DND-41 (cell line): ENCODE results near the gene IGF2BP2.

ENCODE experiments used
- ATAC-seq: fragments of 200-7000 bp; cut with Tn5 transposase; 3 replicates; pipeline ENCODE4 v1.9.1; 2021; ENCODE audit warnings: low read depth; ENCODE audit not compliant: insufficient read depth
- DNase-seq: peaks from one replicate; pipeline ENCODE4 v3.0.0-alpha.2; 2020
- H2AFZ ChIP-seq: 2 replicates; pipeline ENCODE4 v1.6.0; 2012; ENCODE audit warnings: low read depth, low read length
- H3K27ac ChIP-seq: 2 replicates; pipeline ENCODE4 v1.5.1; 2012; ENCODE audit warnings: low read length, inconsistent platforms
- H3K27me3 ChIP-seq: fragments of 200-600 bp; sonication (generic); 2 replicates; pipeline ENCODE4 v1.6.0; 2012; ENCODE audit warnings: low read length, mild to moderate bottlenecking, inconsistent platforms; ENCODE audit not compliant: insufficient read depth, poor library complexity
- H3K36me3 ChIP-seq: 2 replicates; pipeline ENCODE4 v1.5.1; 2012; ENCODE audit warnings: low read length, inconsistent platforms; ENCODE audit not compliant: insufficient read depth
- H3K4me1 ChIP-seq: 2 replicates; pipeline ENCODE4 v1.5.1; 2012; ENCODE audit warnings: mild to moderate bottlenecking, low read length; ENCODE audit not compliant: insufficient read depth
- H3K4me2 ChIP-seq: 2 replicates; pipeline ENCODE4 v1.6.0; 2012; ENCODE audit warnings: mild to moderate bottlenecking, moderate library complexity, low read length, inconsistent platforms; ENCODE audit not compliant: insufficient read depth
- H3K4me3 ChIP-seq, 2 experiments: fragments of 200-600 bp in 1 of 2; shearing (Covaris generic) in 1 of 2; 2 replicates each; pipeline ENCODE4 v1.5.1; 2012 to 2016; ENCODE audit warnings: inconsistent platforms in 2 of 2, low read length in 2 of 2, mild to moderate bottlenecking in 2 of 2, low read depth in 1 of 2, moderate library complexity in 1 of 2
- H3K79me2 ChIP-seq: 2 replicates; pipeline ENCODE4 v1.6.0; 2012; ENCODE audit warnings: low read length, inconsistent platforms; ENCODE audit not compliant: insufficient read depth
- H3K9ac ChIP-seq: 2 replicates; pipeline ENCODE4 v1.6.0; 2012; ENCODE audit warnings: low read depth, mild to moderate bottlenecking, inconsistent platforms, low read length, moderate library complexity
- H3K9me3 ChIP-seq: 2 replicates; pipeline ENCODE4 v1.5.1; 2012; ENCODE audit warnings: low read length, moderate library complexity, mild to moderate bottlenecking, inconsistent platforms; ENCODE audit not compliant: insufficient read depth, severe bottlenecking
- H4K20me1 ChIP-seq: 2 replicates; pipeline ENCODE4 v1.6.0; 2012; ENCODE audit warnings: low read length; ENCODE audit not compliant: insufficient read depth
- CTCF ChIP-seq: IDR thresholded peaks from 2 replicates; pipeline ENCODE4 v1.5.1; 2012; ENCODE audit warnings: borderline replicate concordance, low read length, moderate library complexity, mild to moderate bottlenecking; ENCODE audit not compliant: poor library complexity, severe bottlenecking; ENCODE audit errors: extremely low read depth
- EZH2 ChIP-seq: IDR thresholded peaks from 3 replicates; pipeline ENCODE4 v1.6.1; 2012; ENCODE audit warnings: borderline replicate concordance, low read depth, mild to moderate bottlenecking, moderate library complexity, low read length, inconsistent platforms; ENCODE audit not compliant: severe bottlenecking

IGF2BP2 gene

DNA sequence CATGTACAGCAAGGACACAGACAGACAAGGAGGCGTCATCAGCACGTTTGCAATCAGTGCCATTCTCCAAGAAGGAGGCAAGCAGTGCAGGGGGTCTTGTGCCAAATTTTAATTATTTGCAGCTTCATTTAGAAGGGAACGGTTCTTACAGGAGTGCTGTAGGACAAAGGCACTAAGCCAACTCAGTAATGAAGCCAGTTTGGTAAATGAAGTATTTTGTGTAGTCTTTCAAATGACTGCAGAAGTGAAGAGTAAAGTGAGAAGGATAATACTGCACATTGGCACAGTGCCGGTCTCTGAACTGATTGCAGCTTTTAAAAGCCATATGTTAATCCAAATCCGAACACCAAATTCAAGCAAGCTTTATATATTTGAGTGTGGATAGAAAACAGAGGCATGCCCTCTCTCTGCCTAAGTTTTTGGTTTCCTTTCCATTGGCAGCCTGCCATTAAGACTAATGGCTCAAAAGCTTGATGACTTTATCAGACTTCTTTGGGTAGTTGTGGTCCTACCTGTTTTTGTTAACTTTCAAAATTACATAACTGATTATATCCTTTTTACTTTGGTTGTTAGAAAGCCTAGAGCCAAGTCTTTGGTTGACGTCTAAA is 137.5 kb downstream of the IGF2BP2 start:
- TF ChIP-seq EZH2 (no peak), CTCF (no peak)
- Histone ChIP-seq H3K27me3 (peaks cover 3% of the 10 kb centered on the region), H3K27ac (no peak overlapping the region), H3K9me3 (no peaks in the 10 kb centered on the region), H3K4me2 (no peak overlapping the region), H3K36me3 (no peaks in the 10 kb centered on the region), H2AFZ (no peak overlapping the region), H3K79me2 (no peaks in the 10 kb centered on the region), H3K4me1 (no peaks in the 10 kb centered on the region), H4K20me1 (no peaks in the 10 kb centered on the region), H3K9ac (no peak overlapping the region), H3K4me3 (no peak overlapping the region)
- ATAC-seq: no peak
- DNase-seq: no peak

DNA sequence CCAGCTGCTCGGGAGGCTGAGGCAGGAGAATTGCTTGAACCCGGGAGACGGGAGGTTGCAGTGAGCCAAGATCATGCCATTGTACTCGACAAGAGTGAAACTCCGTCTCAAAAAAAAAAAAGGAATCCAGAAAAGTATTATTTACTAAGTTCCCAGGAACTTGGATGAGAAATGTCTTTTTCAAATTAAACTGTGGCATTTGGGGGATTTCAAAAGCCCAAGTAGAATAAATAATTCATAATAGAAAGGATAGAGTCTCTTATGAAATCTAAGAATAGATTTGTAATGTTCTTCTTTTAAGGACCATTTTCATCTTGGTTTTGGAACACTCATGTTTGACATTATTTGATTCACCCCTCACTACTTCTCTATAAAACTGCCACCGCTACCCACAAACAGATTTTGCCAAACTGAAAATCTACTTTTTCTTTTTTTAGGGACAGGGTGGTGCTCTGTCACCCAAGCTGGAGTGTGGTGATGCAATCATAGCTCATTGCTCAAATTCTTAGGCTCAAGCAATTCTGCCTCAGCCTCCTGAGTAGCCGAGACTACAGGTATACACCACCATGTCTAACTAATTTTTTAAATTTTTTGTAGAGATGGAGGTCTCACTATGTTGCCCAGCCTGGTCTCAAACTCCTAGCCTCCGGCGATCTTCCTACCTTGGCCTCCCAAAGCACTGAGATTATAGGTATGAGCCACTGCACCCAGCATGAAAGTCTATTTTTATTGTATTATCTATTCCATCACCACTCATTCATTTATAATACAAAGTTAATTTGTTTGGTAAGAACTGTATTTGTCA is 139.4 kb downstream of the IGF2BP2 start:
- DNase-seq (no peak), ATAC-seq (no peak)
- no peaks in the 10 kb centered on the region for H4K20me1 ChIP-seq
- no peaks in the 10 kb centered on the region for H3K4me1 ChIP-seq
- no peaks in the 10 kb centered on the region for H3K9me3 ChIP-seq
- H3K36me3 ChIP-seq: no peaks in the 10 kb centered on the region
- no peak overlapping the region for H3K9ac ChIP-seq
- TF ChIP-seq CTCF (no peak), EZH2 (no peak)
- no peak overlapping the region for H3K4me3 ChIP-seq
- H3K4me2 ChIP-seq: no peak overlapping the region
- no peaks in the 10 kb centered on the region for H3K79me2 ChIP-seq
- no peak overlapping the region for H3K27ac ChIP-seq
- H3K27me3 ChIP-seq: no peaks in the 10 kb centered on the region
- H2AFZ ChIP-seq: no peak overlapping the region

GRCh38 chr3:185680231-185680630 is 144.6 kb downstream of the IGF2BP2 start:
- H3K4me3 ChIP-seq: no peak overlapping the region

GRCh38 chr3:185678027-185678426 is 146.8 kb downstream of the IGF2BP2 start:
- Histone ChIP-seq H3K36me3 (no peaks in the 10 kb centered on the region), H3K4me3 (no peak overlapping the region), H3K9me3 (no peaks in the 10 kb centered on the region), H3K9ac (no peak overlapping the region), H4K20me1 (no peaks in the 10 kb centered on the region), H3K4me1 (no peaks in the 10 kb centered on the region), H3K27me3 (peaks cover 2% of the 10 kb centered on the region), H3K27ac (no peak overlapping the region), H2AFZ (no peak overlapping the region), H3K4me2 (no peak overlapping the region), H3K79me2 (no peaks in the 10 kb centered on the region)
- ATAC-seq: no peak
- DNase-seq: no peak
- TF ChIP-seq CTCF (no peak), EZH2 (no peak)

More at GRCh38 chr3:185680231-185680630, 144.6 kb downstream of the IGF2BP2 start:
- Histone ChIP-seq H3K79me2 (no peaks in the 10 kb centered on the region), H4K20me1 (no peaks in the 10 kb centered on the region), H3K4me1 (no peaks in the 10 kb centered on the region), H3K9ac (no peak overlapping the region), H2AFZ (no peak overlapping the region), H3K36me3 (no peaks in the 10 kb centered on the region), H3K27me3 (peaks cover 2% of the 10 kb centered on the region), H3K4me2 (no peak overlapping the region), H3K9me3 (no peaks in the 10 kb centered on the region), H3K27ac (no peak overlapping the region)
- ATAC-seq: no peak
- no peak for TF ChIP-seq EZH2
- no peak for DNase-seq
